Ovary (tissue), 9 donors: ENCODE data around the gene RASAL2. TPM values are rescaled to one million over a fixed set of nuclear protein-coding genes. Genes with fewer than 3 reads are reported as not detected.

Experiments used
- DNase-seq, 5 donors: peaks; one replicate each; pipeline ENCODE4 v3.0.0-alpha.2; 2019 to 2020
- H3K27ac ChIP-seq, 2 donors: fragments of 200-600 bp; one replicate each; pipeline versions ENCODE4 v1.5.1 to v1.8.0; 2019 to 2022
- H3K27me3 ChIP-seq: fragments of 200-600 bp; one replicate; pipeline ENCODE4 v1.8.0; 2022
- H3K36me3 ChIP-seq: fragments of 200-600 bp; sonication (generic); one replicate; pipeline ENCODE4 v1.5.1; 2019
- H3K4me1 ChIP-seq: one replicate; pipeline ENCODE4 v1.8.1; 2013; ENCODE audit warnings: mild to moderate bottlenecking, moderate library complexity; ENCODE audit not compliant: insufficient read depth
- H3K4me3 ChIP-seq: fragments of 200-600 bp; sonication (generic); one replicate; pipeline ENCODE4 v1.5.1; 2017
- H3K9me3 ChIP-seq, 2 donors: fragments of 200-600 bp in 1 of 2; sonication (generic) in 1 of 2; one replicate each; pipeline versions ENCODE4 v1.5.1 to v1.8.1; 2013 to 2019; ENCODE audit warnings: mild to moderate bottlenecking in 1 of 2, moderate library complexity in 1 of 2
- EP300 ChIP-seq: sonication (generic); formaldehyde crosslinking; IDR thresholded peaks from one replicate; pipeline ENCODE4 v1.6.1; 2017; ENCODE audit warnings: antibody characterized with exemption
- POLR2A ChIP-seq: fragments of 450-650 bp; IDR thresholded peaks from one replicate; pipeline ENCODE4 v1.6.1; 2017; ENCODE audit warnings: antibody characterized with exemption, mild to moderate bottlenecking, moderate library complexity
- WGBS, 3 donors: extraction: QIAGEN DNeasy Blood & Tissue Kit in 1 of 3; methylation state at CpG; one replicate each; pipeline versions ENCODE4 v1.1.5 to v1.1.7; 2013 to 2017; 5-methylcytosine and 5-hydroxymethylcytosine counted together
- intact Hi-C, 4 donors: fragments of 100-400 bp; cut with DNase I; formaldehyde crosslinking; loops; one replicate each; pipeline versions ENCODE4 v1.11.0 to v1.15.1; 2022 to 2023
- polyA plus RNA-seq, 2 donors: library from polyadenylated mRNA; stranded (reverse); fragments of 200-250 nt in 1 of 2; fragments of 350-450 nt in 1 of 2; fragmentation: Illumina TruSeq in 1 of 2; extraction: RNeasy Lipid Tissue Mini Kit (QIAGEN cat#74804) in 1 of 2; gene quantifications; one replicate each; pipeline ENCODE4 v1.2.3, GENCODE V29; 2013 to 2014
- total RNA-seq, 7 donors: library from RNA; depleted of rRNA in 2 of 7; stranded (reverse); fragments of >200 nt in 2 of 7; fragmentation: NEBNext Ultra II Directional in 3 of 7; extraction: Animal tissue kit (Norgen Biotek cat#: 25700) in 3 of 7; gene quantifications; one replicate each; pipeline versions ENCODE4 v1.1.0 to v1.2.4, GENCODE V29; 2016 to 2023
- TF ChIP-seq, protein P1 (sequence below), 3 donors: fragments of 450-650 bp in 2 of 3; fragments of 200-600 bp in 1 of 3; IDR thresholded peaks; one replicate each; pipeline versions ENCODE4 v1.5.1 to v1.8.0; 2016 to 2022; ENCODE audit warnings: antibody characterized with exemption in 3 of 3, mild to moderate bottlenecking in 1 of 3
- donor health status: DM: no; HTN: no; CAD: no; lungs with moderate emphysema.
- donor health status: DM: no; HTN: no; CAD: no.
- donor health status: Bipolar disorder and iron deficiency.
- donor health status: DM: yes; HTN: yes; CAD: no.
- donor health status: DM: no; HTN: no; CAD: no.
- donor health status: DM: yes; HTN: yes; CAD: no.

RASAL2 gene
- total and polyA plus RNA-seq, 9 donors: 4.2 to 20.5 (median 11.5) TPM

DNA sequence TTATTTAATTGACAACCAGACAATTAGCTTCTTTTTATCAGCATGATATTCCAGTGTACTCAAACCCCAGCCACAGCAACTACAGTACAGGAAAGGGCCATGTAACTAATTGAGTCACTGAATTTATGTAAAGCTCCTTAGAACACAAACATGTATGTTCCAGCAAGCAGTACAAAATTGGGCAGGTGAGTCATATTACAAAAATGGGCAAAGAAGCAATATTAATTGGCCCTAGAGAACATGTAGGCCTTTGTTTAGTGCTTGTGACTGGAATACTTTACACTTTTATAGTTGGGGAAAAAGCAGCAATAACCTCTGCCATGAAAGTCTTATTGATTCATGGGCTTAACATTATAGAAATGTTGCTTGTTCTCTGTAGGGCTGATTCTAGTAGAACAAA lies 371.1 kb downstream of the RASAL2 start:
- Histone ChIP-seq H3K36me3 (no peaks in the 10 kb centered on the region), H3K4me3 (no peak overlapping the region), H3K9me3 (no peaks in the 10 kb centered on the region), H3K27me3 (no peaks in the 10 kb centered on the region), H3K27ac (no peak overlapping the region), H3K4me1 (no peaks in the 10 kb centered on the region)
- intact Hi-C loops: no loop called here
- TF ChIP-seq EP300: no peak
- no peak for DNase-seq

DNA sequence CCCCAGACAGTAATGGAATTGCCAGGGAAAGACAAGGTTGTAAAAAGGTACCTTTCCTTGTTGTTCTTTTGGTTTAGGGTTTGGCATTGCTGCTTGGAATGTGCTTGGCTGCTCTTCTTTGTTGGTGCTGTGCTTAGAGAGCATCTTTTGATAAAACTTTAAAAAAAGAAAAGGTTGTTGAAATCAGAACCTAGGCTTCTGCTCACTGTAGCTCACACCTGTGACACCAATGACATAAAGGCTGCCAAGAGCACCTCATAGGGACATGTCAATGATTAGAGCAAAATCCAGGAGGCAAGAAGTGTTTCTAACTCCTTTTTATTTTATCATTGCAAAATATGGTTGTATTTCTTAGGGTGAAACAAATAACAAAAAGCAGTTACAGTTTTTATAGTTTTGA lies 373.9 kb downstream of the RASAL2 start:
- no peak for DNase-seq

DNA sequence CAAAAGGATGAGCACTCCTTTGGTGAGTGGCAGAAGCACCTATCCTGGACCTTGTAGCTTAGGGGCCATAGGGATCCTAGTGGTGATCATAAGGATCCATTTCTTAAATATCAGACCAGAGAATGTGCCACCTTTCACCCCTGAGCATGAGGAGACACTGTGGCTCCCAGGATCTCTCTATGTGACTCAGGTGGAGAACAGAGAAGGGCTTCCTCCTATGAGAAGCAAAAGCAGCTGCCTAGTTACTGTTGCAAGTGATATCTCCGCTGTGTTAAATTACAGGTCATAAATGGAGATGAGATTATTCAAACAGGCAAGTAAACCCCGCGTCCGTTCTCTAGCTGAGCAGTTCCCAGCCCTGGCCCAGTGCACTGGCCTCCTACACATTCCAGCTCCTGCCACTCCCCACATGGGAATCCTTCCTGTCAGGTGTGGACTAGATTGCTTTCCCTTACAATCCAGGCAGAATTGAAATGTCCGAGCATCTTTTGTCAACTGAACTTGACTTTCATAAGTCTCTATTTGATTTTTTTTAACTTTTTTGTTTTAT lies 376.6 kb downstream of the RASAL2 start:
- intact Hi-C loops: no loop called here
- Histone ChIP-seq H3K27me3 (no peaks in the 10 kb centered on the region), H3K9me3 (no peaks in the 10 kb centered on the region), H3K4me3 (no peak overlapping the region), H3K4me1 (no peaks in the 10 kb centered on the region), H3K36me3 (no peaks in the 10 kb centered on the region), H3K27ac (no peak overlapping the region)
- TF ChIP-seq POLR2A (no peak), EP300 (no peak)
- TF ChIP-seq, protein P1, sequence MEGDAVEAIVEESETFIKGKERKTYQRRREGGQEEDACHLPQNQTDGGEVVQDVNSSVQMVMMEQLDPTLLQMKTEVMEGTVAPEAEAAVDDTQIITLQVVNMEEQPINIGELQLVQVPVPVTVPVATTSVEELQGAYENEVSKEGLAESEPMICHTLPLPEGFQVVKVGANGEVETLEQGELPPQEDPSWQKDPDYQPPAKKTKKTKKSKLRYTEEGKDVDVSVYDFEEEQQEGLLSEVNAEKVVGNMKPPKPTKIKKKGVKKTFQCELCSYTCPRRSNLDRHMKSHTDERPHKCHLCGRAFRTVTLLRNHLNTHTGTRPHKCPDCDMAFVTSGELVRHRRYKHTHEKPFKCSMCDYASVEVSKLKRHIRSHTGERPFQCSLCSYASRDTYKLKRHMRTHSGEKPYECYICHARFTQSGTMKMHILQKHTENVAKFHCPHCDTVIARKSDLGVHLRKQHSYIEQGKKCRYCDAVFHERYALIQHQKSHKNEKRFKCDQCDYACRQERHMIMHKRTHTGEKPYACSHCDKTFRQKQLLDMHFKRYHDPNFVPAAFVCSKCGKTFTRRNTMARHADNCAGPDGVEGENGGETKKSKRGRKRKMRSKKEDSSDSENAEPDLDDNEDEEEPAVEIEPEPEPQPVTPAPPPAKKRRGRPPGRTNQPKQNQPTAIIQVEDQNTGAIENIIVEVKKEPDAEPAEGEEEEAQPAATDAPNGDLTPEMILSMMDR (IDR thresholded peaks at IDR 0.05): no peak
- no peak for DNase-seq
- WGBS, 3 donors: 32 to 52% (median 42%) methylated on average over 5 of the region's 5 CpGs

More for the DNA sequence above, 373.9 kb downstream of the RASAL2 start:
- TF ChIP-seq POLR2A: no peak
- TF ChIP-seq, protein P1 (IDR thresholded peaks at IDR 0.05): no peak
- no peak for TF ChIP-seq EP300
- Histone ChIP-seq H3K36me3 (no peaks in the 10 kb centered on the region), H3K4me1 (no peaks in the 10 kb centered on the region), H3K27ac (no peak overlapping the region), H3K9me3 (no peaks in the 10 kb centered on the region), H3K27me3 (no peaks in the 10 kb centered on the region), H3K4me3 (no peak overlapping the region)
- intact Hi-C loops: no loop called here

DNA sequence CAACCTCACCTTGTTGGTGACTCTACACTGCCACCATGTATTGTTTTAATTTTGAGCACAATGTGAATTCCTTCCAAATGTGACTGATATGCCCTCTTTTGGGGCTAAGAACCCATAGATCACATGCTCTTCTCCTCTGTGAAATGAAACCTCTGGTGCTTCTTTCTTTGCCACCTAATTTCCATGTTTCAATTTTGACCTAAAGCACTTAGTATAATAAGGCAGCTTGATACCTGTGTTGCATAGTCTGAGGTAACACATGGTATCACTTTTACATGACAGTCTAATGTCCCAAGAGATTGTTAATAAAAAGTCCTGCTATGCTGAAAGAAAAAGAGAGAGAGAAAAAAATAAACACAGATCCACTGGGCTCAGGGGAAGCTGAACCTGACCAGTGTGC lies 378.6 kb downstream of the RASAL2 start:
- Histone ChIP-seq H3K27me3 (no peaks in the 10 kb centered on the region), H3K36me3 (no peaks in the 10 kb centered on the region), H3K9me3 (no peaks in the 10 kb centered on the region), H3K27ac (no peak overlapping the region), H3K4me1 (no peaks in the 10 kb centered on the region), H3K4me3 (no peak overlapping the region)
- intact Hi-C loops: no loop called here
- no peak for DNase-seq
- TF ChIP-seq, protein P1 (IDR thresholded peaks at IDR 0.05): no peak
- TF ChIP-seq POLR2A (no peak), EP300 (no peak)

DNA sequence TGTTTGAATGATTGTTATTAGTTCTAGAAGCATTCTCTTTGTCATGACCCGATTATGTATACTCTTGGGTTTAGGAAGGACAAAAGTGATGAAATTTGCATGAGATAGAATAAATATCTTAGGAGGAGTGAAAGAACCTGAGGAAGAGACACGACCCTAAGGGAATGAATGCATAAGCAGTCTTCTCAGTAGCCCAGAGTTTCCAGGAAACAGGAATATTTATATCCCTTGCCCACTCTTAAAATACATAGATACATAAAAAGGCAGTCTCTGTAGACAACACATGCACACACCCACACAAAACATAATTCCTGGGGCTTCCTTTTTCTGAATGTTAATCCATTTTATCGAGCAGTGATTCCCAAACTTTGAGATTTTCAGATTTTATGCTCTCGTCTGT lies 383.5 kb downstream of the RASAL2 start:
- Histone ChIP-seq H3K4me1 (no peaks in the 10 kb centered on the region), H3K27ac (no peak overlapping the region), H3K27me3 (no peaks in the 10 kb centered on the region), H3K36me3 (no peaks in the 10 kb centered on the region), H3K9me3 (no peaks in the 10 kb centered on the region), H3K4me3 (no peak overlapping the region)
- WGBS, 3 donors: 62 to 77% (median 71%) methylated on average over 4 of the region's 4 CpGs
- TF ChIP-seq, protein P1 (IDR thresholded peaks at IDR 0.05): no peak
- TF ChIP-seq POLR2A (no peak), EP300 (no peak)
- intact Hi-C loops: no loop called here
- no peak for DNase-seq
